CD8-positive, alpha-beta memory T cell (primary cell): ENCODE measurements around the gene CDK19. TPM values are rescaled to one million over a fixed set of nuclear protein-coding genes. Genes with fewer than 3 reads are reported as not detected.

Experiments
- CTCF ChIA-PET: fragments of 350-600 bp; sonication (Branson Sonifier 250); formaldehyde crosslinking; loops from one replicate; lab custom pipeline; 2021; ENCODE audit warnings: antibody characterized with exemption; lab: Charles Lee
- POLR2A ChIA-PET: fragments of 350-600 bp; sonication (Branson Sonifier 250); formaldehyde crosslinking; loops from one replicate; lab custom pipeline; 2021; ENCODE audit warnings: antibody characterized with exemption; lab: Charles Lee
- DNase-seq, 5 donors: peaks; one replicate each; pipeline versions ENCODE4 v3.0.0 to v3.0.0-alpha.2; 2020 to 2022; ENCODE audit warnings: mixed read lengths in 1 of 5
- H3K27ac ChIP-seq: one replicate; pipeline ENCODE4 v1.7.0; 2013; ENCODE audit warnings: low read depth, mild to moderate bottlenecking, low read length, moderate library complexity
- H3K27me3 ChIP-seq: 2 replicates; pipeline ENCODE4 v1.7.0; 2013; ENCODE audit warnings: low read length, mild to moderate bottlenecking; ENCODE audit not compliant: insufficient read depth, poor library complexity, severe bottlenecking
- H3K36me3 ChIP-seq: 2 replicates; pipeline ENCODE4 v1.7.0; 2013; ENCODE audit warnings: mild to moderate bottlenecking, low read length, moderate library complexity; ENCODE audit not compliant: insufficient read depth
- H3K4me1 ChIP-seq: 2 replicates; pipeline ENCODE4 v1.7.0; 2013; ENCODE audit warnings: mild to moderate bottlenecking, low read length, moderate library complexity; ENCODE audit not compliant: insufficient read depth
- H3K4me3 ChIP-seq: 2 replicates; pipeline ENCODE4 v1.7.0; 2013; ENCODE audit warnings: mild to moderate bottlenecking, low read length
- H3K9me3 ChIP-seq: 2 replicates; pipeline ENCODE4 v1.7.0; 2013; ENCODE audit warnings: mild to moderate bottlenecking, low read length
- H3K27ac Mint-ChIP-seq, 8 donors: one replicate each; pipeline ENCODE4 v1.8.0; 2020 to 2021; ENCODE audit warnings: mixed read lengths in 8 of 8, mild to moderate bottlenecking in 6 of 8, inconsistent platforms in 3 of 8, moderate library complexity in 3 of 8
- H3K27me3 Mint-ChIP-seq, 2 donors: one replicate each; pipeline ENCODE4 v1.8.0; 2020 to 2021; ENCODE audit warnings: mixed read lengths in 2 of 2, mild to moderate bottlenecking in 1 of 2, moderate library complexity in 1 of 2
- H3K36me3 Mint-ChIP-seq, 3 donors: one replicate each; pipeline ENCODE4 v1.8.0; 2020 to 2021; ENCODE audit warnings: mixed read lengths in 3 of 3, inconsistent platforms in 1 of 3, mild to moderate bottlenecking in 1 of 3
- H3K4me1 Mint-ChIP-seq, 3 donors: one replicate each; pipeline ENCODE4 v1.8.0; 2020 to 2021; ENCODE audit warnings: mixed read lengths in 3 of 3, inconsistent platforms in 1 of 3, mild to moderate bottlenecking in 1 of 3
- H3K4me3 Mint-ChIP-seq, 7 donors: one replicate each; pipeline ENCODE4 v1.8.0; 2020 to 2021; ENCODE audit warnings: mixed read lengths in 7 of 7, mild to moderate bottlenecking in 6 of 7, moderate library complexity in 4 of 7, inconsistent platforms in 2 of 7
- H3K9me3 Mint-ChIP-seq, 5 donors: one replicate each; pipeline ENCODE4 v1.8.0; 2020 to 2022; ENCODE audit warnings: mixed read lengths in 5 of 5, mild to moderate bottlenecking in 3 of 5, moderate library complexity in 2 of 5, inconsistent platforms in 1 of 5
- polyA plus RNA-seq: library from polyadenylated mRNA; unstranded; fragments of 300-500 nt; fragmentation: Illumina TruSeq; gene quantifications from one replicate; pipeline ENCODE4 v1.2.3, GENCODE V29; 2021
- total RNA-seq, 2 experiments: library from RNA; stranded (reverse); gene quantifications; one replicate each; pipeline ENCODE4 v1.2.3, GENCODE V29; 2021

Gene CDK19
- total and polyA plus RNA-seq, 3 experiments from 2014 or later: 2.1 to 9.1 (median 8.4) TPM

GRCh38 chr6:110566346-110567125 is 248.7 kb downstream of the CDK19 start:
- H3K36me3 ChIP-seq: no peaks in the 10 kb centered on the region
- H3K27me3 Mint-ChIP-seq: no peaks in the 10 kb centered on the region
- no peaks in the 10 kb centered on the region for H3K9me3 ChIP-seq
- no peaks in the 10 kb centered on the region for H3K36me3 Mint-ChIP-seq
- H3K4me3 Mint-ChIP-seq: no peak overlapping the region
- H3K27me3 ChIP-seq: no peaks in the 10 kb centered on the region
- ChIA-PET CTCF (no interaction called here), POLR2A (no interaction called here)
- H3K27ac Mint-ChIP-seq: peak overlapping the region in 4 of 8 donors; percentile 33 to 64 (median 35)
- H3K4me3 ChIP-seq: no peak overlapping the region
- H3K27ac ChIP-seq: no peak overlapping the region
- H3K4me1 Mint-ChIP-seq: peaks cover 17 to 23% (median 17%) of the 10 kb centered on the region in 3 donors
- peaks cover 0 to 3% (median 0%) of the 10 kb centered on the region in 5 donors for H3K9me3 Mint-ChIP-seq
- peaks cover 4% of the 10 kb centered on the region for H3K4me1 ChIP-seq
- DNase-seq: no peak

- ChIA-PET CTCF (no interaction called here), POLR2A (no interaction called here)
- H3K9me3 ChIP-seq: no peaks in the 10 kb centered on the region
- Mint-ChIP-seq H3K36me3 (no peaks in the 10 kb centered on the region), H3K9me3 (peaks cover 0 to 3% (median 0%) of the 10 kb centered on the region in 5 donors), H3K4me1 (peaks cover 33 to 40% (median 34%) of the 10 kb centered on the region in 3 donors), H3K4me3 (no peak overlapping the region), H3K27ac (peak overlapping the region in 1 of 8 donors; percentile 49), H3K27me3 (no peaks in the 10 kb centered on the region)
- H3K27ac ChIP-seq: no peak overlapping the region
- no peak for DNase-seq
- H3K27me3 ChIP-seq: no peaks in the 10 kb centered on the region
- H3K4me3 ChIP-seq: no peak overlapping the region
- H3K4me1 ChIP-seq: peaks cover 20% of the 10 kb centered on the region
- H3K36me3 ChIP-seq: no peaks in the 10 kb centered on the region
These were observed 250.4 kb downstream of the CDK19 start for GRCh38 chr6:110564703-110565421.

GRCh38 chr6:110563711-110564110 is 251.6 kb downstream of the CDK19 start:
- no peaks in the 10 kb centered on the region for H3K27me3 ChIP-seq
- peaks cover 39 to 49% (median 45%) of the 10 kb centered on the region in 3 donors for H3K4me1 Mint-ChIP-seq
- H3K4me1 ChIP-seq: peaks cover 28% of the 10 kb centered on the region
- no peak overlapping the region for H3K27ac ChIP-seq
- CTCF ChIA-PET: no interaction called here
- H3K4me3 Mint-ChIP-seq: no peak overlapping the region
- H3K36me3 Mint-ChIP-seq: no peaks in the 10 kb centered on the region
- no peak overlapping the region for H3K4me3 ChIP-seq
- POLR2A ChIA-PET: no interaction called here
- no peak for DNase-seq
- H3K27me3 Mint-ChIP-seq: no peaks in the 10 kb centered on the region
- no peaks in the 10 kb centered on the region for H3K9me3 ChIP-seq
- H3K27ac Mint-ChIP-seq: peak overlapping the region in 6 of 8 donors; percentile 24 to 83 (median 49)
- H3K9me3 Mint-ChIP-seq: peaks cover 0 to 3% (median 0%) of the 10 kb centered on the region in 5 donors
- no peaks in the 10 kb centered on the region for H3K36me3 ChIP-seq

GRCh38 chr6:110562316-110562915 is 252.9 kb downstream of the CDK19 start:
- Histone ChIP-seq H3K36me3 (no peaks in the 10 kb centered on the region), H3K27ac (no peak overlapping the region), H3K27me3 (no peaks in the 10 kb centered on the region), H3K9me3 (no peaks in the 10 kb centered on the region), H3K4me1 (peaks cover 28% of the 10 kb centered on the region), H3K4me3 (no peak overlapping the region)
- no peak for DNase-seq
- Mint-ChIP-seq H3K4me1 (peaks cover 38 to 48% (median 48%) of the 10 kb centered on the region in 3 donors), H3K36me3 (no peaks in the 10 kb centered on the region), H3K9me3 (peaks cover 0 to 3% (median 0%) of the 10 kb centered on the region in 5 donors), H3K4me3 (peak overlapping the region in 1 of 7 donors; percentile 48), H3K27me3 (no peaks in the 10 kb centered on the region), H3K27ac (peak overlapping the region in 7 of 8 donors; percentile 9 to 91 (median 72))
- ChIA-PET POLR2A (no interaction called here), CTCF (no interaction called here)

GRCh38 chr6:110561696-110562095 is 253.6 kb downstream of the CDK19 start:
- Mint-ChIP-seq H3K4me3 (peak overlapping the region in 3 of 7 donors; percentile 26 to 46 (median 39)), H3K27me3 (no peaks in the 10 kb centered on the region), H3K36me3 (no peaks in the 10 kb centered on the region), H3K27ac (peak overlapping the region; percentile 13 to 94 (median 80)), H3K4me1 (peaks cover 38 to 51% (median 48%) of the 10 kb centered on the region in 3 donors), H3K9me3 (peaks cover 0 to 3% (median 0%) of the 10 kb centered on the region in 5 donors)
- H3K36me3 ChIP-seq: no peaks in the 10 kb centered on the region
- H3K4me3 ChIP-seq: no peak overlapping the region
- peaks cover 28% of the 10 kb centered on the region for H3K4me1 ChIP-seq
- no peaks in the 10 kb centered on the region for H3K27me3 ChIP-seq
- POLR2A ChIA-PET: no interaction called here
- no peak for DNase-seq
- no peak overlapping the region for H3K27ac ChIP-seq
- CTCF ChIA-PET: interaction anchor here (1.4 kb wide), 1 partner anchor 321 kb away, joined by 3 read pairs; no protein-coding TSS in a partner anchor
- no peaks in the 10 kb centered on the region for H3K9me3 ChIP-seq

- Mint-ChIP-seq H3K27ac (peak overlapping the region; percentile 5 to 95 (median 89)), H3K4me1 (peaks cover 42 to 57% (median 49%) of the 10 kb centered on the region in 3 donors), H3K27me3 (no peaks in the 10 kb centered on the region), H3K36me3 (no peaks in the 10 kb centered on the region), H3K4me3 (peak overlapping the region in 4 of 7 donors; percentile 54 to 72 (median 56)), H3K9me3 (peaks cover 0 to 3% (median 0%) of the 10 kb centered on the region in 5 donors)
- Histone ChIP-seq H3K9me3 (no peaks in the 10 kb centered on the region), H3K4me1 (peaks cover 28% of the 10 kb centered on the region), H3K27ac (no peak overlapping the region), H3K27me3 (no peaks in the 10 kb centered on the region), H3K4me3 (no peak overlapping the region), H3K36me3 (no peaks in the 10 kb centered on the region)
- ChIA-PET POLR2A (interaction anchor here (0.6 kb wide), 1 partner anchor 325 kb away, joined by 4 read pairs; no protein-coding TSS in a partner anchor), CTCF (interaction anchor here (1.1 to 1.6 kb wide), 5 partner anchors 10 to 321 kb away, joined by 3 to 5 read pairs (median 3); no protein-coding TSS in a partner anchor)
- DNase-seq: no peak
These were observed 254.3 kb downstream of the CDK19 start for GRCh38 chr6:110561008-110561396.

GRCh38 chr6:110560239-110561007 is 254.8 kb downstream of the CDK19 start:
- no peak overlapping the region for H3K4me3 ChIP-seq

More at GRCh38 chr6:110560239-110561007, 254.8 kb downstream of the CDK19 start:
- Mint-ChIP-seq H3K27me3 (no peaks in the 10 kb centered on the region), H3K9me3 (peaks cover 0 to 3% (median 0%) of the 10 kb centered on the region in 5 donors), H3K27ac (peak overlapping the region; percentile 40 to 95 (median 89)), H3K4me3 (peak overlapping the region in 5 of 7 donors; percentile 54 to 72 (median 57)), H3K4me1 (peaks cover 46 to 62% (median 54%) of the 10 kb centered on the region in 3 donors), H3K36me3 (no peaks in the 10 kb centered on the region)
- peak in 1 of 5 donors; percentile 3 for DNase-seq
- no peak overlapping the region for H3K27ac ChIP-seq
- no peaks in the 10 kb centered on the region for H3K27me3 ChIP-seq
- peaks cover 28% of the 10 kb centered on the region for H3K4me1 ChIP-seq
- H3K9me3 ChIP-seq: no peaks in the 10 kb centered on the region
- H3K36me3 ChIP-seq: no peaks in the 10 kb centered on the region
- CTCF ChIA-PET: interaction anchor here (1.1 to 1.6 kb wide), 5 partner anchors 11 to 322 kb away, joined by 3 to 5 read pairs (median 3); no protein-coding TSS in a partner anchor
- POLR2A ChIA-PET: interaction anchor here (0.6 to 1.0 kb wide), 2 partner anchors 314 to 325 kb away, joined by 4 to 5 read pairs; partner anchors contain the start of gene AMD1
